ENCODE results near the gene NINL.

GRCh38 chr20:25424536-25424935, 160.8 kb downstream of the NINL start:
- TF ChIP-seq POLR2A (IDR thresholded peaks at IDR 0.05) (no peak), CTCF (IDR thresholded peaks at IDR 0.05 in 4 of 5, conservative IDR thresholded peaks at IDR 0.05 in 1 of 5) (no peak)

Data from gastrocnemius medialis (tissue), 4 donors.